Activated CD4-positive, CD25-positive, alpha-beta regulatory T cell (primary cell): ENCODE results near the gene STOX2.

ENCODE experiments used
- DNase-seq, 4 experiments: peaks; one replicate each; lab custom pipeline; 2025; lab: John Stamatoyannopoulos, UW

STOX2 gene

DNA sequence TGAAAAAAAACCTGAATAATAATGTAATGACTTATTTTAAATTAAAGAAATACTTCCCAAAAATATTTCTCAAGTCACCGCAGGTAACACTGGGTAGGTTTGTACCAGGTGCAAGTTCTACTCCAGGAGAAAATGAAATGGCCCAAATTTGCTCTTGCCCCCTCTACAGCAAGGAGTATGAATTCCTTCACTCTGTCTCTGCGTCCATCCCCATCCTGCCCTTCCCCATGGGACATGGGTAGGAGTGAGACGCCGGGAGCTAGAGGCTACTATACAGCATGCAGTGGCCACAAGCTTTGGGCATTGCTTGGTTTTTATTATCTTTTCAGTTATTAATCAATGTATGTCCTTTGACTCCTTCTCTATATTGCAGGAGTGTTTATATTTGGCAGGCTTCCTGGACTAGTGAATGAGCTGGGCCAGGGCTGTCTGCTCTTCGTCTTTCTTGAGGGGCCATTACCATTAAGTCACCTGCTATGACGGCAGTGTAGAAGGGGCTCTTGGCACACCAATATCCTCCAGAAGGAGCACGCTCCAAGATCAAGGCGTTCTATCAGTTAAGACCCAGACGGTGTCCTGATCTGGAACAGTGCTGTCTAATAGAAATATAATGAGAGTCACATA is 162.9 kb downstream of the STOX2 start:
- no peak for DNase-seq
